Stimulated activated CD4-positive, alpha-beta T cell treated with anti-CD3 and anti-CD28 coated beads, Interleukin-2, amount 100 ng/mL, for 4 hours (primary cell): ENCODE data around the gene NOC3L.
"Not testable (repeated sequence)": the region's sequence is repeated elsewhere in the genome, so short reads cannot be mapped to it uniquely, and the experiment has no call there.

Source experiments
- DNase-seq: peaks from one replicate; pipeline ENCODE4 v3.0.0-alpha.2; 2020; ENCODE audit warnings: low read depth

NOC3L gene

DNA sequence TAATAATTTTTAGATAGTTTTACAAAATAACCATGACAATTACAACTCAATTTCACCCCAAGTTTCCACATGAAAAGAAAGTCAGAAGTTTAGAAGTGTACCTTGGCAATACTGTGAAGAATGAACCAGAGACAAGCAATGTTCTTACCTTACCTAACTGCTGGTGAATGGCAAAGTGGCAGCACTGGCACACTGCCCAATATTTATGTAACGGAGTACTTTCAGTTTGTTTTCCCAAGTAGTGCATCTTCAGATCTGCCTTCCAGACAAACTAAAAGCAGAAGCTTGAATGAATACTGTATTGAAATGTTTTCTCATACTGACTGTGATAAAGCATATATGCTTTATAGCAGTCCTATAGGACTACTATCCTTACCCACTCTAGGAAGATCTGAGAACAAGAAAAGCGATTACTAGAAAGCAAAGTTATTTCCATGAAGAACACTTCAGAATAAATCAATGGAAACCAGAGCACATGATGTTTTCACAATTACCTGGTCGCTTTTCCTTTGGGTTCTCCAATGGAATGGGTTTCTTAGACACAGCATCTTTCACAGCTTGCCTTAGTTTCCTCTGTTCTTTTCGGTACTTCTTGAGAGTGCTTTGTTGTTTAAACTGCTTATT lies 1.5 kb downstream of the NOC3L start:
- no peak for DNase-seq

DNA sequence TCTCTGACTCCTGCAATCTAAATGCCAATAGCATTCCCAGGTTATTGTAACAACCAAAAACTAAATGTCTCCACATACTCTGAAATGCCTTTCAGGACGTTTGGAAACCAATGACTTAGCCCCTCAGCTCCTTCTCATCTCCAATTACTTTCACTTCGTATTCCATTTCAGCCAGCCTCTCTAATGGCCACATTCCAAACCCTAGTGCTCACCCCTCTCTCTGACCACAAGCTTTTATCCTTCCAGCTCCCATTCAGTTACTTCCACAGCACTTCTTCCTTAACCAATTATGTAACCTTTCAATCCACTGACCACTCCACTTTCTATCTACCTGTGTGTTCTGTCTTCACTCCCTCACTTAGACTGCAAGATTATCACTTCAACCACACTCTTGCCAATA lies 4.3 kb downstream of the NOC3L start:
- no peak for DNase-seq

DNA sequence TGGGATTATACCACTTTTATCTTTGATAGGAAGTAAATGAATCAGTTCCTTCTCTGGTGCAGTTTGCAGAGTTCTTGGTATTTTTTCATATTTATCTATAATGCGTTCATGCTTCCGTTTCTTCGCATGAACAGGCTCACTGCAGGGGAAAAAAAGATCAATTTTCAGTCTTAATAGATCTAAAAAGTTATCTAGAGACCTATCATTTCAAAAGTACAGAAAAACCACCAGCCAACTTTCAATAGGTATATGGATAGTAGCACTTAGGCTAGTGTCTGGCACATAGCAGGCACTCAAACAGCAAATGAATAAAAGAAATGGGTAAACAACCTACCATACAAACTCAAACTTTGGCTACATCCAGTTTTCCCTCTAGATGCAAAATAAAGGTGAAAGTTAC lies 5.5 kb downstream of the NOC3L start:
- no peak for DNase-seq

DNA sequence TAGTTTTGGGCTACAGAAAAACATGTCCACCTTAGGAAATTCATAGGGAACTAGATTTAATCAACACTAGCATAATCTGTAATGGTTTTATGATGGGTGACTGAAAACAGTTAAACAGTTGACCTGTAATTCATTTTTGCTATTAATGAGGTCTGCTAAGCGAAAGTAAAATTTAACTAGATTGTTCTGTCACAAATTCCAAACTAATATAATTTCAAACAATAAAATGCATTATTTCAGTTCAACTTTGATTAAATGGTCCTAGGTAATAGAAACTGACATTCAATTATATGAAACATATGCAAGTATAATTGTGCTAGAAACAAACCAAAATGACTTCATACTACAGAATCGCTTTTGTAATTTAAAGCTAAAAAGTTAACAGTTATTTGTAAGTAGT lies 6.9 kb downstream of the NOC3L start:
- DNase-seq: no peak

DNA sequence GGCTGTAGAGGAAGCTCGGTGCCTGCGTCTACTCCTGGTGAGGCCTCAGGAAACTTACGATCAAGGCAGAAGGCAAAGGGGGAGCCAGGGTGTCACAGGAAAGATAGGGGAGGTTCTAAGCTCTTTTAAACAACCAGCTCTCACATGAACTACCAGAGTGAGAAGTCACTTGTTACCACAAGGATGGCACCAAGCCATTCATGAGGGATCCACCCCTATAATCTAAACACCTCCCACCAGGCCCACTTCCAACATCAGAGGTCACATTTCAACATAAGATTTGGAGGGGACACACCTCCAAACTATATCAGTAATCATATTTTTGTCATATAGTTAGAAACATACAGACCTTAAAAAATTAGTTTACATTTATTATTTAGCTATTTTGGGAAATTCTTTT lies 9.4 kb downstream of the NOC3L start:
- DNase-seq: no peak

DNA sequence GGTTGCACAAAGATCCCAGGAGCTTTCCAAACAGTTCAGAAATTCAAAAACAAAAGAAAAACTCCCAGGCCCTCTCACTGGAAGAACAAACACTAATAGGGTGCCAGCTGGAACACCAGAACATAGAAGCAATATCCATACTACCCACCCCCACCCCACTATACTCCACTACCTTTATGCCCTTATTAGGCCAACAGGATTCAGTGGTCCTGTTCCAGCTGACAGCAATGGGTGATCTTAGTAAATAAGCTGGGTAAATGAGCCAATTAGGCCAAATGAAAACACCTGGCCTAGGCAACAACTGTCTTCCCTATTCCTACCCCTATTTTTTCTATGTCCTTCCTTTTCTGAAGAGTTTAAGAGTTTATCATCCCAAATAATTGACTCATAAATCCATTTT lies 11.7 kb downstream of the NOC3L start:
- DNase-seq: no peak

DNA sequence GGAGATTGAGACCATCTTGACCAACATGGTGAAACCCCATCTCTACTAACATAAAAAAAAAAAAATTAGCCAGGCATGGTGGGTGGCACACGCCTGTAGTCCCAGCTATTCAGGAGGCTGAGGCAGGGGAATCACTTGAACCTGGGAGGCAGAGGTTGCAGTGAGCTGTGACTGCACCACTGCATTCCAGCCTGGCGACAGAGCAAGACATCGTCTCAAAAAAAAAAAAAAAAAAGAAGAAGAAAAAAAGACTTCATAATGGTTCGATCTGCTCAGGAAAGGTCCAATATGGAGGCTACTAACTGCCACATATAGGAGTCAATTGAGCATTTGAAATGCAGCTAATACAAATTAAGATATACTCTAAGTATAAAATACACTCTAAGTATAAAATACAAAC lies 12.2 kb downstream of the NOC3L start:
- not testable (repeated sequence) for DNase-seq

DNA sequence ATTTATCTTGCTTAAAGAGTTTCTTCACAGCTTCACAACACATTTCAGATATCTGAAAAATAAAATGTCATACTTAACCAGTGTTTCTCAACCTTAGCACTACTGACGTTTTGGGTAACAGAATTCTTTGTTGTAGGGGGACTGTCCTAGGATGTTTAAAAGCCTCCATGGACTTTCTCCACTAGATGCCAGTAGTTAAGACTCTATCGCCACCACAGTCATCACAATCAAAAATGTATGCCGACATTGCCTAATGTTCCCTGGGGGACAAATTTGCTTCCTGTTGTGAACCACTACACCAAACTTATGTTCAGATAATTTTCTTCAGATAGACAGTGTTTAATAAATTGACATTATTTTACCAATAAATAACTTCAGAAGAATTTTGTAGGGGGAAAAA lies 13.4 kb downstream of the NOC3L start:
- no peak for DNase-seq

DNA sequence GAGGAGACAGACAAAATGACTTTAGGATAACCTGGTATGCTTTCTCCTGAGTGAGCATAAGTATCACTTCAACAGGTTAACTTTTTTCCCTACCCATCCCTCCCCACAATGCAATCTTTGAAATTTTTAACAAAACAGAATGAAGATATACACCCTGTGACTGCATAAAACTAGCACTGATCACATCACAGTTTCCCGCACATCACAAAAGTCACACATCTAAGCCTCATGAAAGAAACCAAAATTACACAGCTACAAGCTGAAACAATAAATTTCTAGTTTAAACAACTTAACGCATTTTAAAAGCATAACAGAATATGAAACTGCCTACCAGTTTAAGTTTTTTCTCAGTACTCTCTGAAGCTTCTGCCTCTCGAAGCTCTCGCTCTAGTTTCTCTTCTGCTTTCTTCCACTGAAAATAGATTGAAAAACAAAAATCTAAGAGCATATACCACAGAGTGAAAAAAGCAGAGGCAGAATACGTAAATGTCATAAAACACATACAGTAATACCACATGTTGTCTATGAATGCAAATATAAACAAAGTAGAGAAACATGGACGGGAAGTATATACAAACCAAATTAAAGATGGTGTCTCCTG lies 18.1 kb downstream of the NOC3L start:
- no peak for DNase-seq

DNA sequence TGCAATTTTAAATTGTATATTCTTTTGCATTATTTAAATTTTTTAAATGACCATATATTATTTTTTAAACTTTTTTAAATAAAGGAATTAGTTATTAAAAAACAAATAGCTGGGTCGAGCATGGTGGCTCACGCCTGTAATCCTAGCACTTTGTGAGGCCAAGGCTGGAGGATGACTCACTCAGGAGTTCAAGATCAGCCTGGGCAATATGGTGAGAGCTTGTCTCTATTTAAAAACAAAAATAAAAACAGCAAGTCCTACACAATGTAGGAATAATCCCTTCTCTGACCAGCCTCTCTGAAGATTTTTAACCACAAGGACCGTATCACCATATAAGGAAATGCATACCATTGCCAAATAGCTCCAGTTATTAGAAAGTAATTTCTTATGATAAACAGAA lies 19.6 kb downstream of the NOC3L start:
- no peak for DNase-seq

DNA sequence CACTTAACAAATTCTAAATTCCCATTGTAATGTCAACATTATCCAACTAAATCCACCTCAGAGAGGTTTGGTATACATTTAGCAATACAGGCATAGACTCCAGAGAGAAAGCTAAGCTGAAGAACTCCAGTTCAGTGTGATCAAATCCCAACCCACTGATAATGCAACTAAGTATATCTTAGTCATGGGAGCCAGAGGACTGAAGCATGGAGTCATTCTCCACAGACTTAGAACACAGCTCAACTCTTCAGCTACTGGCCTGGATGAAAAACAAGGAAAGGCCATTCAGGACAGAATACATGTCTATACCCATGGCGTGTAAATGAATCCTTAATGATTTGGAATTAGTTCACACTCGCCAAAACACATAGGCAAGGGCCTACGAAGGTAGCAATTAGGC lies 27.9 kb downstream of the NOC3L start:
- no peak for DNase-seq

DNA sequence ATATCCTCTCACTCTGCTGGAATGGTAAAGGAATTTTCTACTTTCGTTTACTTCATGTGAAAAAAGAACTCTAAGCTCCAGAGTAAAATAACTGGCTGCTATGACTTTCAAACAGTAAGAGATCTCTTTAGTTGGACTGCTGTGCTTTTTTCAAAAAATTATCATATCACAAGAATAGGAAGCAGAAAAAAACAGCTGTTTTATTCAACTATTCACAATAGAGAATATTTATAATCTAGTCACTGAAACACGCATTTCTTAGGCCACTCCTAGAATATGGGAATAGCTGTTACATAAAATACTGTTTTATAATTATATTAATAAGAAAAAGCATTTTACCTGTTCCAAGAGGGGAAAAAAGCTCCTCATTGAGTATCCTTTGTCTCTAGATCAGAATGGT lies 29.7 kb downstream of the NOC3L start:
- DNase-seq: no peak

DNA sequence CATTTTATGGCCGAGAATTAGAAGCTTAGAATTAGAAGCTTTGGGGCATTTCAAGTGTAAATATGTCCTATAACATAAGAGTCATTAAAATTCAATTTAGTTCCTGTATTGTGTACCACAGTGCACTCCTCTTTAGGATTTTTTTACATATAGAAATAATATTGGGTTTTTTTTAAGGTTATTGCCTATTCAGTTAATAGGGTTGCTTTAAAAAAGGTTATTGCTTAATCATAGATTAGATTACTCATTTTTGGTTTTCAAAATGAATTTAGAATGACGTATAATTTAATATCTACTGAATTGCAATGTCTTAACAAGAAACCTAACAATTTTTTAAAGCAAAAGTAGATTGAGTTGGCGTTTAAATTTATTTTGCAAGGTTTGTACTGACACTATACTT lies 34.1 kb downstream of the NOC3L start:
- DNase-seq: no peak

DNA sequence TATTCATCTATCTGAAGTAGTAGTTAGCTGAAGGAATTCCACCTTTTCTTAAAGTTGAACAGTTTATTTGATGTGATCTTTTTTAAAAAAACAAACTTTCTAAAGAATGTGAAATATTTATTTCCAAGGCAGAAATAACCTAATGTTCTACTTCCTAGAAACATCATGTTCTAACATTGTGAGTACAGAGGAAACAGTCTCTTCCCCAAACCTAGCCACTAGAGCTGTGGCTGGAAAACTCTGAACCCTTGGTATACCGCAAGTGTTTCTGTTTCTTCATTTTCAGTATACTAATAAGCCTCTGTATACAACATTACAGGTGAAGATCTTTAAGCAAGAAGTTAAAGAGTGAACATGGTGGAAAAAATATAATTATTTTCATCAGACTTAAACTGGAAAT lies 35.1 kb downstream of the NOC3L start:
- DNase-seq: no peak

DNA sequence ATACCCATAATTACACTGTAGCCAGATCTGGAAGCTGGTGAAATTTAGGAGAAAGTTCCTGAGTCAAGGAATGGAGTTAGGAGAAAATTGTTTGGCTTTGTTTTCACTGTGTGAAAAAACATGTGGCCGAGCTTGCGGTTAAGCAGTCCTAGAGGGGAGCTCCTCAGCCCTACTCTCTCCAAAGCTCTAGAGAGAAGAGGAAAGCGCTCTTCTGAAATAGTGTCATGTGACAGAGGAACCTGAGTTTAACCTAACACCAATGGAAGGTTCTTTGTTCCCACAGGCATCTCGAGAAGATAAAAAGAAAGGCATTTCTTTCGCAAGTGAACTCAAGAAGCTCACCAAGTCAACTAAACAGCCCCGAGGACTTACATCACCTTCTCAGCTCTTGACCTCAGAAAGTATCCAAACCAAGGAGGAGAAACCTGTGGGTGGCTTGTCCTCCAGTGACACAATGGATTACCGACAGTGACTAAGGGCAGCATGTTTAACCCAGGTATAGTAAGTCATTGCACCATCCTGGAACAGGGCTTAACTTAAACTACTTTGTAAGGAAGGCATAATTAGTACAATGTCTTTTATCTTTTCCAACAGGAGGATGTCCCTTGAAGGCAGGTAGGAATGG lies 38.0 kb downstream of the NOC3L start:
- no peak for DNase-seq

DNA sequence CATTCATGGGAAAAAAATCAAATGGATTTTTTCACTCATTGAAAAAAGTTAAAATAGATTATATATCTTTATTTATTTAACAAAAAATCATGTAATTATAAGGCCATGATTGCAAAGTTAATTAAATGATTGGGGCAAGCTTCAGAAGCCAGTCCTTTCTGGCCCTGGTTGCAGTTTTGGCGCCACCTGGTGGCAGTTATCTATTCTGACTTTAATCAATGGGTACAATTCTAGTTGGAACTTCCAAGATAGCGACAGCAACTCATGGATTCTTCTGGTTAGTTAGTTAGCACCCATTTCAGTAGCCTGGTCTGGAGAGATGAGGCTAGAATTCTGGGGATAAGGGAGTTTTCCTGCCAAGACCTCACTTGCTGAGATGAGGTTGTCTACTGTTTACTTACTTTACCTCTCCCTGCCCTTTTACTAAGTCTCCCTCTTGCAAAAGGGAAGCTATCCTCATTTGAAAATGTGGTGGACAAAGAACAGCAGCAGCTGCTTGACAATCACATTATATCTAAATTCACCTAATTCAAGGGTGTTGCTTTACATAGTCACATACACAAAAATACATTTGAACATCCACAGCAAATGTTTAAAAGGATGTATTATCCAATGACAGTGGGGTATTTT lies 42.3 kb downstream of the NOC3L start:
- DNase-seq: peak; percentile 36

DNA sequence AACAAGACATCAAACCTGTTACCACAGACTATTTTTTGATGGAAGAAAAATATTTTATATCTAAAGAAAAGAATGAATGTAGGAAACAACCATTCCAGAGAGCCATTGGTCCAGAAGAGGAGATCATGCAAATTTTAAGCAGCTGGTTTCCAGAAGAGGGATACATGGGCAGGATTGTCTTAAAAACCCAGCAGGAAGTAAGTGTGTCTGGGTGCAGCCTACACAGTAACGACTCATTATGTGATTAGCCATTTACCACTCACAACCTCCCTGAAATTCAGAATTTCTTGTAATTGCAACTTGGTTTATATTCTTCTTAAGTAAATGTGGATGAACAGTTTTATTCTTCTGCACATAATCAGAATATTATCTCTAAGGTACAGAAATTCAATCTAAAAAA lies 46.2 kb downstream of the NOC3L start:
- no peak for DNase-seq

DNA sequence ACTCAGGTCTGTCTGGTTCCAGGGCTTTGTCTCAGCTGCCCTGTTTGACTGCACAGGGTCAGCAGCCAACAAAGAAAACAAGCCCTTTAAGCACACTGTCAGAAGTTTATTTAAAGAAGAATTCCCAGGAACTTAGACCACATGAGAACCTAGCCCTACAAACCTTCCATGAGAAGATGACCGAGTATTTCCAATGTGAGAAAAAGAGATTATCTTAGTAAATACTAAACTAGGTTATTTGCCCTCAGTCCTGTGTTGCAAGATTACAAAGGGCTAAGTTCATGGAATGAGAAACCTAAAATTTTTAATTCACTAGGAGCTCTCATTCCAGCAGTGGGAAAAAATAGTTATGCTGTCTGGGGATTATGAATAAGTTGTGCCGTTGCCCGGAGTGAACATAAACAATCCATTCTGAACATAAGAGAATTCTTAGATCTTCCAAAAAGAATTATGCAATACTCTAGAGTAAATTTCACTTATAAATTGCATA lies 46.7 kb downstream of the NOC3L start:
- DNase-seq: no peak

DNA sequence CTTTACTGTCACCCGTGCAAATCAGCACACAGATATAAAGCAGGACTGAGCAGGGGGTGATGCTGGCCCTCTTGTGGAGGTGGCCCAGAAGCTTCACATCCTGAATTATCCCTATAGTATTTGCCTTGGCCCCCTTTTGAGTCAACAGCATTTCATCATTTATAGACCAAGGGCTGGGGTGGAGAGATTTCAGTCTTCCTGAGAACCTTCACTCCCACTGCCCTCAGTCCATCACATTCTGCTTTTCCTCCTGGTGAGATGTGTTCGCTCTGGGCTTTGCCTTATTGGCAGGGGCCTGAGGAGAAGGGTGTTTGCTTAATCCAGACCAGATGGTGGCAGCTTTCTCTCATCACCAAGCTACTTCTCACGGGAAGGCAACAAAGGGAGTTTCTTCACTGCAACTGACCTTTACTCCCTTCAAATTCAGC lies 47.7 kb downstream of the NOC3L start:
- DNase-seq: no peak

DNA sequence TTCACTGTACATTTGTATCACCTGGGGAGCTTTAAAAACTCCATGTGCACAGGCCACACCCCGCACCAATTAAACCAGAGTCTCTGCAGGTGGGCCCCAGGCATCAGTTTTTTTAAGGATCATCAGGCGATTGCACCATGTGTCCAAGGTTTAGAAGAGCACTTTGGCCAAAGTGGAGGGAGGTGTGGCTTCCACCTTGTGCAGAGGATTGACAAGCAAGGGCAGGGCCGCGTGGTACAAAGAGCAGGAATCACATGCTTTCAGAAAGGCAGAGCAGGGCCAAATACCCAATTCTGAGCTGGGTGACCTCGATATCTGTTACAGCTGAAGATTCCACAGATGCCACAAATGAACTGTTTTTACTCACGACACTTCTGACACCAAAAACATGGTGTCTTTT lies 52.4 kb downstream of the NOC3L start:
- DNase-seq: no peak

DNA sequence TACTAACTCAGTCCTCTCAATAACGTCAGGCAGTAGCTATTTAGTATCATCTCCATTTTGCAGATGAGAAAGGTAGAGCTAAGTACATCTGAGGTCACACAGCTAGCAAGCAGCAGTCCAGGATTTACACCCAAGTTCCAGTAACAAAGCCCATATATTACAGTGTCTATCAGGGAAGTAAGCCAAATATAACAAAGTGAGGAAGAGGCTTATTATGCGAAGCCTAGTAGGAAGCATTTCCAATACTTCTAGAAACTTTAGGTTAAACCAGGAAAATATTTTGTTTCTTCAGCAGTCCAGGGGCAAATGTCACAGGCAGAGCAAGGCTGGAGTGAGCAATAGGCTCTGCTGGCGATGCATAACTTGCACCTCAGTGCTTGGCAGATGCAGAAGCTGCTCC lies 53.9 kb downstream of the NOC3L start:
- DNase-seq: no peak

DNA sequence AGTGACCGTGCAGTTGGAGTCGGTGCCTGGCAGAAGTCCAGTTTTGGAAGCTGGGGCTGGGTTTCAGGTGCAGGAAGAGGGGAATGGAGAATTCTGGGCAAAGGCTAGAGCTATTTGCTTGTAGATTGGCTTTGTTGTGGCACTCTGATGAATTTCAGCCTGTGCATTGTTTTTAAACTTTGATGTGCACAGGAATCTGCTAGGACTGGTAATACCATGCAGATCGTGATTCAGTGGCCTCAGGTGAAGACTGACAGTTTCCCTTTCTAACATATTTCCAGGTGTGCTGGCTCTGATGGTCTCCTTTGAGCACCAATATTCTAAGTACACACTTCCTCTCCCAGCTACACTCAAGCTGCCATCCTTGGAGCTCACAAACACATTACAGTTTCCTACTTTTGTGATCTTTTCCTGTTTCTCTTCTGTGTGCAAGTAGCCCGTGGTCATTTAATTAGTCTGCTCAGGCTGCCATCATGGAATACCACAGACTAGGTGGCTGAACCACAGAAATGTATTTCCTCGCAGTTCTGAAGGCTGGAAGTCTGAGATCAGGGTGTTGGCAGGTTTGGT lies 55.6 kb downstream of the NOC3L start:
- DNase-seq: no peak

DNA sequence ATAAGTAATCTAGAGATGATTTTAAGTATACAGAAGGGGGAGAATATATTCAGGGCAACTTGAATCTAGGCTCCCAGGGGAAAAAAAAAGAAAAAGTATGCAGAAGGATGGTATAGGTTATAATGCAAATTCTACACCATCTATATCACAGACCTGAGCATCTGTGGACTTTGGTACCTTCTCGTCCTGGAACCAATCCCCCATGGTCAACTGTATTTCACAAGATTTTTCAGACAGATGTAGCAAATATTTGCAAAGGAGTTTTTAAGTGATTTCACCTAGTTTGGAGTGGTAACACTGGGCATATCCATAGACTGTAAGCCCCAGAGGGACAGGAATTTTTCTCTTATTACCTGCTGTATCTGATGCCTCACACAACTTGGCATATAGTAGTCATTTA lies 58.8 kb downstream of the NOC3L start:
- DNase-seq: no peak
